Measurements from ENCODE around the gene TMEM88. TPM values are rescaled to one million over a fixed set of nuclear protein-coding genes. Genes with fewer than 3 reads are reported as not detected.

The TMEM88 gene
- total and polyA plus RNA-seq, 2 of the 13 experiments (the other 11 are each of a cell fraction or from before 2014, with no cell fraction given) = 0.31 to 0.66 TPM

GRCh38 chr17:7851438-7852261 lies 3.2 kb upstream of the TMEM88 start (continued):
- TF ChIP-seq HINFP (CRISPR knock-in tag; IDR thresholded peaks at IDR 0.05; ENCODE audit: low read depth) (no peak), MAFK (conservative IDR thresholded peaks at IDR 0.05 in 1 of 2, IDR thresholded peaks at IDR 0.05 in 1 of 2; ENCODE audit: low read length in 2 of 2) (no peak), RFXANK (CRISPR knock-in tag; IDR thresholded peaks at IDR 0.05) (no peak), ZFP41 (CRISPR knock-in tag; IDR thresholded peaks at IDR 0.05; ENCODE audit: borderline replicate concordance) (no peak), ZNF552 (CRISPR knock-in tag; IDR thresholded peaks at IDR 0.05; ENCODE audit: borderline replicate concordance) (no peak), ZNF652 (CRISPR knock-in tag; IDR thresholded peaks at IDR 0.05; ENCODE audit: borderline replicate concordance, low read depth) (no peak), KAT2B (IDR thresholded peaks at IDR 0.05; ENCODE audit: borderline replicate concordance, low read depth, low read length) (no peak), DMAP1 (CRISPR knock-in tag; IDR thresholded peaks at IDR 0.05) (no peak), ZNF747 (CRISPR knock-in tag; IDR thresholded peaks at IDR 0.05; ENCODE audit: borderline replicate concordance) (no peak; the same call in 1 of the 2 replicates), ZNF768 (CRISPR knock-in tag; IDR thresholded peaks at IDR 0.05) (no peak), DMTF1 (CRISPR knock-in tag; IDR thresholded peaks at IDR 0.05) (no peak), RARA (CRISPR knock-in tag; IDR thresholded peaks at IDR 0.05) (peak; percentile 29; the same call in 1 of the 2 replicates), ZNF746 (CRISPR knock-in tag; IDR thresholded peaks at IDR 0.05) (no peak), AHR (CRISPR knock-in tag; IDR thresholded peaks at IDR 0.05) (peak; percentile 21; the same call in 1 of the 2 replicates), TFDP2 (CRISPR knock-in tag; IDR thresholded peaks at IDR 0.05) (no peak), SNRNP70 (IDR thresholded peaks at IDR 0.05; ENCODE audit: low read depth, low read length) (no peak), HCFC1 (IDR thresholded peaks at IDR 0.05; ENCODE audit: low read depth, low read length) (no peak), BATF2 (CRISPR knock-in tag; IDR thresholded peaks at IDR 0.05) (no peak), RARG (CRISPR knock-in tag; IDR thresholded peaks at IDR 0.05; ENCODE audit: low read depth) (no peak), ATF6 (CRISPR knock-in tag; conservative IDR thresholded peaks at IDR 0.05) (no peak), GABPA (IDR thresholded peaks at IDR 0.05; ENCODE audit: low read depth, low read length) (no peak), GABPA (CRISPR knock-in tag; IDR thresholded peaks at IDR 0.05; ENCODE audit: low read depth) (peak; percentile 25; the same call in 1 of the 2 replicates), IKZF1 (IDR thresholded peaks at IDR 0.05) (no peak), YY1 (IDR thresholded peaks at IDR 0.05; ENCODE audit: insufficient read depth, insufficient replicate concordance, low read depth, low read length) (peak; percentile 60)

All from HepG2 (cell line).